Dedifferentiated amniotic fluid mesenchymal stem cell (primary cell): ENCODE data around the gene FUT8.

Source experiments
- DNase-seq: peaks from one replicate; pipeline ENCODE4 v3.0.0-alpha.2; 2016; ENCODE audit errors: extremely low spot score

FUT8 gene

GRCh38 chr14:65412032-65412846 is at the start of gene FUT8:
Gene FUT8 (plus strand): TSS chr14:65412730. CDS start chr14:65561564, 148,834 bp downstream.
- DNase-seq, result peak; percentile 92

- DNase-seq, result no peak
Measured at GRCh38 chr14:65366802-65367565, 45.5 kb upstream of the FUT8 start.

GRCh38 chr14:65369560-65369959 is 43.0 kb upstream of the FUT8 start:
- no peak for DNase-seq

- DNase-seq, result no peak
Measured at GRCh38 chr14:65370801-65371248, 41.7 kb upstream of the FUT8 start.

- DNase-seq, result no peak
Measured at GRCh38 chr14:65371784-65372183, 40.7 kb upstream of the FUT8 start.

GRCh38 chr14:65373016-65373670 is 39.4 kb upstream of the FUT8 start:
- no peak for DNase-seq

- no peak for DNase-seq
Measured at GRCh38 chr14:65373671-65374039, 38.9 kb upstream of the FUT8 start.

- no peak for DNase-seq
Measured at GRCh38 chr14:65377576-65377975, 35.0 kb upstream of the FUT8 start.

GRCh38 chr14:65382586-65382985 is 29.9 kb upstream of the FUT8 start:
- DNase-seq, result no peak

- no peak for DNase-seq
Measured at GRCh38 chr14:65387171-65387570, 25.4 kb upstream of the FUT8 start.

GRCh38 chr14:65387628-65388027 is 24.9 kb upstream of the FUT8 start:
- DNase-seq, result no peak

- DNase-seq, result no peak
Measured at GRCh38 chr14:65392296-65392695, 20.2 kb upstream of the FUT8 start.

- no peak for DNase-seq
Measured at GRCh38 chr14:65396082-65396910, 16.2 kb upstream of the FUT8 start.

GRCh38 chr14:65403231-65403630 is 9.3 kb upstream of the FUT8 start:
- DNase-seq, result no peak

- DNase-seq, result no peak
Measured at GRCh38 chr14:65408113-65408512, 4.4 kb upstream of the FUT8 start.

- no peak for DNase-seq
Measured at GRCh38 chr14:65410640-65411039, 1.9 kb upstream of the FUT8 start.

- peak; percentile 95 for DNase-seq
Measured at GRCh38 chr14:65411656-65412031, 886 bp upstream of the FUT8 start.

- DNase-seq, result peak; percentile 62
Measured at GRCh38 chr14:65412856-65413738, 567 bp downstream of the FUT8 start.

GRCh38 chr14:65413739-65414045 is 1.2 kb downstream of the FUT8 start:
- no peak for DNase-seq

GRCh38 chr14:65414961-65415589 is 2.5 kb downstream of the FUT8 start:
- peak; percentile 51 for DNase-seq
